NCI-H2227 (cell line): ENCODE results near the gene TAF1B.
A peak's percentile ranks its signal among the peaks of the same experiment; 100 is the strongest.

Experiments used
- DNase-seq: peaks from one replicate; lab custom pipeline; 2025; ENCODE audit not compliant: unreplicated experiment; lab: John Stamatoyannopoulos, UW

TAF1B gene

GRCh38 chr2:9807555-9808305 is 35.5 kb upstream of the TAF1B start:
- DNase-seq = no peak

- no peak for DNase-seq
These were observed 34.8 kb upstream of the TAF1B start for GRCh38 chr2:9808334-9809063.

- no peak for DNase-seq
These were observed 34.3 kb upstream of the TAF1B start for GRCh38 chr2:9809064-9809356.

- DNase-seq = no peak
These were observed 33.7 kb upstream of the TAF1B start for GRCh38 chr2:9809448-9810088.

GRCh38 chr2:9811216-9811615 is 32.1 kb upstream of the TAF1B start:
- no peak for DNase-seq

- DNase-seq = no peak
These were observed 31.4 kb upstream of the TAF1B start for GRCh38 chr2:9811679-9812511.

GRCh38 chr2:9812945-9813311 is 30.3 kb upstream of the TAF1B start:
- DNase-seq = no peak

- DNase-seq = peak; percentile 69
These were observed 29.8 kb upstream of the TAF1B start for GRCh38 chr2:9813312-9814128.

GRCh38 chr2:9814129-9814868 is 29.0 kb upstream of the TAF1B start:
- DNase-seq = no peak

GRCh38 chr2:9815076-9815475 is 28.2 kb upstream of the TAF1B start:
- no peak for DNase-seq

- DNase-seq = no peak
These were observed 27.4 kb upstream of the TAF1B start for GRCh38 chr2:9815844-9816279.

GRCh38 chr2:9818097-9818496 is 25.2 kb upstream of the TAF1B start:
- no peak for DNase-seq

GRCh38 chr2:9819551-9819950 is 23.7 kb upstream of the TAF1B start:
- no peak for DNase-seq

- DNase-seq = no peak
These were observed 23.0 kb upstream of the TAF1B start for GRCh38 chr2:9820020-9820973.

- no peak for DNase-seq
These were observed 21.3 kb upstream of the TAF1B start for GRCh38 chr2:9821805-9822445.

- no peak for DNase-seq
These were observed 18.8 kb upstream of the TAF1B start for GRCh38 chr2:9824441-9824840.

GRCh38 chr2:9824956-9825720 is 18.1 kb upstream of the TAF1B start:
- DNase-seq = no peak

GRCh38 chr2:9826208-9826607 is 17.1 kb upstream of the TAF1B start:
- DNase-seq = no peak
